22Rv1 (cell line): Measurements from ENCODE around the gene HOXD11.

Source experiments
- ZFX ChIP-seq: fragments of 450-650 bp; IDR thresholded peaks from 2 replicates; pipeline ENCODE4 v1.6.1; 2017; ENCODE audit warnings: antibody characterized with exemption, borderline replicate concordance
- TF ChIP-seq, protein P1 (sequence below): fragments of 450-650 bp; IDR thresholded peaks from 2 replicates; pipeline ENCODE4 v1.5.1; 2017; ENCODE audit warnings: mild to moderate bottlenecking

- TF ChIP-seq, protein P1, sequence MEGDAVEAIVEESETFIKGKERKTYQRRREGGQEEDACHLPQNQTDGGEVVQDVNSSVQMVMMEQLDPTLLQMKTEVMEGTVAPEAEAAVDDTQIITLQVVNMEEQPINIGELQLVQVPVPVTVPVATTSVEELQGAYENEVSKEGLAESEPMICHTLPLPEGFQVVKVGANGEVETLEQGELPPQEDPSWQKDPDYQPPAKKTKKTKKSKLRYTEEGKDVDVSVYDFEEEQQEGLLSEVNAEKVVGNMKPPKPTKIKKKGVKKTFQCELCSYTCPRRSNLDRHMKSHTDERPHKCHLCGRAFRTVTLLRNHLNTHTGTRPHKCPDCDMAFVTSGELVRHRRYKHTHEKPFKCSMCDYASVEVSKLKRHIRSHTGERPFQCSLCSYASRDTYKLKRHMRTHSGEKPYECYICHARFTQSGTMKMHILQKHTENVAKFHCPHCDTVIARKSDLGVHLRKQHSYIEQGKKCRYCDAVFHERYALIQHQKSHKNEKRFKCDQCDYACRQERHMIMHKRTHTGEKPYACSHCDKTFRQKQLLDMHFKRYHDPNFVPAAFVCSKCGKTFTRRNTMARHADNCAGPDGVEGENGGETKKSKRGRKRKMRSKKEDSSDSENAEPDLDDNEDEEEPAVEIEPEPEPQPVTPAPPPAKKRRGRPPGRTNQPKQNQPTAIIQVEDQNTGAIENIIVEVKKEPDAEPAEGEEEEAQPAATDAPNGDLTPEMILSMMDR: no peak
- no peak for TF ChIP-seq ZFX
Measured at GRCh38 chr2:176138526-176138922, 31.4 kb downstream of the HOXD11 start.
